HepG2 (cell line): Measurements from ENCODE around the gene LRRC28. TPM values are rescaled to one million over a fixed set of nuclear protein-coding genes. Genes with fewer than 3 reads are reported as not detected.
A peak's percentile ranks its signal among the peaks of the same experiment; 100 is the strongest.

ENCODE experiments used
- ATAC-seq: fragments of 200-7000 bp; cut with Tn5 transposase; 3 replicates; pipeline ENCODE4 v1.9.1; 2020; ENCODE audit warnings: mild to moderate bottlenecking, moderate library complexity
- BruUV-seq: library from RNA; stranded (reverse); fragments of 400-500 nt; replicated peaks from 2 replicates; lab custom pipeline; 2021; lab: Mats Ljungman, UMichigan
- CTCF ChIA-PET: fragments of 300-600 bp; formaldehyde crosslinking; extraction: SDS; loops from one replicate; lab custom pipeline; 2021; ENCODE audit warnings: low total read pairs, inconsistent platforms, low intra/inter-chr PET ratio; lab: Yijun Ruan, JAX
- POLR2A ChIA-PET: fragments of 350-600 bp; sonication (Branson Sonifier 250); formaldehyde crosslinking; loops from one replicate; lab custom pipeline; 2020; ENCODE audit warnings: antibody characterized with exemption, inconsistent platforms; lab: Yijun Ruan, JAX
- DNase-seq: peaks from one replicate; pipeline ENCODE4 v3.0.0-alpha.2; 2015; ENCODE audit warnings: low spot score
- FAIRE-seq: peaks from 3 replicates; lab custom pipeline; 2011; peaks lifted over from hg19 to GRCh38; lab: Jason Lieb, UNC
- H2AFZ ChIP-seq: one replicate; pipeline ENCODE4 v1.6.1; 2011; ENCODE audit warnings: low read length, inconsistent platforms
- H3K27ac ChIP-seq: fragments of 300-600 bp; 3 replicates; pipeline ENCODE4 v1.8.0; 2011; ENCODE audit warnings: mixed run types, mild to moderate bottlenecking, mixed read lengths, low read length, inconsistent platforms; ENCODE audit not compliant: insufficient read depth; ENCODE audit errors: extremely low read length
- H3K27me3 ChIP-seq, 2 experiments: fragments of 200-600 bp in 1 of 2; 2 replicates in 1 of 2; 3 replicates in 1 of 2; pipeline versions ENCODE4 v1.6.0 to v1.8.0; 2011; ENCODE audit warnings: low read length in 2 of 2, mild to moderate bottlenecking in 2 of 2, moderate library complexity in 2 of 2, inconsistent platforms in 1 of 2; ENCODE audit not compliant: insufficient read depth in 2 of 2, control insufficient read depth in 1 of 2
- H3K36me3 ChIP-seq, 2 experiments: fragments of 200-600 bp in 1 of 2; replicated peaks in 1 of 2; 2 replicates in 1 of 2; 3 replicates in 1 of 2; pipeline versions ENCODE4 v1.5.1 to v1.8.0; 2011; ENCODE audit warnings: low read length in 2 of 2, inconsistent platforms in 1 of 2; ENCODE audit not compliant: insufficient read depth in 2 of 2, control insufficient read depth in 1 of 2
- H3K4me1 ChIP-seq: 2 replicates; pipeline ENCODE4 v1.5.1; 2012; ENCODE audit warnings: low read length, inconsistent platforms; ENCODE audit not compliant: insufficient read depth
- H3K4me2 ChIP-seq: 2 replicates; pipeline ENCODE4 v1.6.0; 2011; ENCODE audit warnings: low read depth, low read length, inconsistent platforms
- H3K4me3 ChIP-seq, 3 experiments: fragments of 200-600 bp in 1 of 3; sonication (generic), shearing (Covaris generic) in 1 of 3; replicated peaks in 1 of 3; 2 replicates each; pipeline ENCODE4 v1.5.1; 2011 to 2016; ENCODE audit warnings: low read length in 3 of 3, inconsistent platforms in 2 of 3, low read depth in 2 of 3, mild to moderate bottlenecking in 2 of 3, control low read depth in 1 of 3, mixed read lengths in 1 of 3; ENCODE audit not compliant: insufficient read depth in 1 of 3
- H3K79me2 ChIP-seq: one replicate; pipeline ENCODE4 v1.6.1; 2011; ENCODE audit warnings: low read length, inconsistent platforms; ENCODE audit not compliant: insufficient read depth
- H3K9ac ChIP-seq: 2 replicates; pipeline ENCODE4 v1.6.0; 2011; ENCODE audit warnings: mild to moderate bottlenecking, low read depth, low read length, inconsistent platforms; ENCODE audit not compliant: insufficient read depth
- H3K9me3 ChIP-seq: 2 replicates; pipeline ENCODE4 v1.5.1; 2012; ENCODE audit warnings: mild to moderate bottlenecking, low read length
- H4K20me1 ChIP-seq: 2 replicates; pipeline ENCODE4 v1.6.0; 2011; ENCODE audit warnings: inconsistent platforms, mild to moderate bottlenecking, low read length, moderate library complexity; ENCODE audit not compliant: insufficient read depth
- DNMT3B ChIP-seq: conservative IDR thresholded peaks from 2 replicates; pipeline ENCODE4 v1.6.1; 2016; ENCODE audit warnings: missing biosample characterization, control low read depth
- GPN1 ChIP-seq: sonication (generic); formaldehyde crosslinking; IDR thresholded peaks from 2 replicates; pipeline ENCODE4 v1.5.1; 2020; ENCODE audit warnings: missing genetic modification reagents, borderline replicate concordance
- JUN ChIP-seq: sonication (generic); formaldehyde crosslinking; IDR thresholded peaks from 2 replicates; pipeline ENCODE4 v1.4.0; 2020; ENCODE audit warnings: mild to moderate bottlenecking, missing genetic modification reagents
- KAT8 ChIP-seq: IDR thresholded peaks from 2 replicates; pipeline ENCODE4 v1.6.1; 2016; ENCODE audit warnings: missing genetic modification reagents, missing compliant biosample characterization
- NFE2L2 ChIP-seq: fragments of 150-350 bp; IDR thresholded peaks from 2 replicates; pipeline ENCODE4 v1.6.1; 2014; ENCODE audit warnings: low read length
- NRL ChIP-seq: sonication (generic); formaldehyde crosslinking; IDR thresholded peaks from 2 replicates; pipeline ENCODE4 v1.5.0; 2020; ENCODE audit warnings: missing genetic modification reagents, mild to moderate bottlenecking, moderate library complexity, borderline replicate concordance
- RXRB ChIP-seq: IDR thresholded peaks from 2 replicates; pipeline ENCODE4 v1.6.1; 2016; ENCODE audit warnings: borderline replicate concordance, missing genetic modification reagents, missing compliant biosample characterization
- SKI ChIP-seq: fragments of 450-650 bp; IDR thresholded peaks from one replicate; pipeline ENCODE4 v1.6.1; 2018; ENCODE audit warnings: mild to moderate bottlenecking; ENCODE audit not compliant: partially characterized antibody
- TARDBP ChIP-seq: sonication (generic); formaldehyde crosslinking; IDR thresholded peaks from 2 replicates; pipeline ENCODE4 v1.8.0; 2022; ENCODE audit warnings: mild to moderate bottlenecking, missing genetic modification reagents
- ZBTB7B ChIP-seq: sonication (generic); formaldehyde crosslinking; IDR thresholded peaks from 2 replicates; pipeline ENCODE4 v1.4.0; 2020; ENCODE audit warnings: missing genetic modification reagents
- ZC3H4 ChIP-seq: sonication (generic); formaldehyde crosslinking; IDR thresholded peaks from 2 replicates; pipeline ENCODE4 v1.4.0; 2020; ENCODE audit warnings: missing genetic modification reagents, borderline replicate concordance
- ZMAT3 ChIP-seq: sonication (generic); formaldehyde crosslinking; conservative IDR thresholded peaks from 2 replicates; pipeline ENCODE4 v1.7.0; 2021; ENCODE audit warnings: missing genetic modification reagents
- ZNF20 ChIP-seq: sonication (generic); formaldehyde crosslinking; IDR thresholded peaks from 2 replicates; pipeline ENCODE4 v1.4.0; 2020; ENCODE audit warnings: mild to moderate bottlenecking, moderate library complexity, missing genetic modification reagents
- ZNF441 ChIP-seq: sonication (generic); formaldehyde crosslinking; IDR thresholded peaks from 2 replicates; pipeline ENCODE4 v1.7.0; 2021; ENCODE audit warnings: missing genetic modification reagents, borderline replicate concordance
- ZNF598 ChIP-seq: sonication (generic); formaldehyde crosslinking; IDR thresholded peaks from 2 replicates; pipeline ENCODE4 v1.5.1; 2020; ENCODE audit warnings: mild to moderate bottlenecking, missing genetic modification reagents, borderline replicate concordance
- in situ Hi-C: cut with HindIII; loops from 2 replicates; pipeline ENCODE4 v1.10.0; 2017; ENCODE audit warnings: low pct_unique_long_range_greater_than_20kb; ENCODE audit not compliant: extremely low pct_ligation_motif_present
- intact Hi-C: fragments of 100-400 bp; cut with micrococcal nuclease; formaldehyde crosslinking; loops from one replicate; pipeline ENCODE4 v1.10.0; 2022; ENCODE audit not compliant: unreplicated experiment
- polyA plus RNA-seq, 8 experiments: library from polyadenylated mRNA; depleted of rRNA in 3 of 8; stranded (reverse) in 7 of 8; unstranded in 1 of 8; fragments of >200 nt; fragmentation: Illumina TruSeq in 4 of 8; extraction: Trizol in 4 of 8; gene quantifications; 2 replicates each; pipeline versions ENCODE4 v1.2.1 to v1.2.3, GENCODE V29; 2011 to 2016; ENCODE audit warnings: low read depth in 4 of 8, missing spikeins in 1 of 8, mixed read lengths in 1 of 8; ENCODE audit not compliant: insufficient read depth in 1 of 8
- total RNA-seq, 5 experiments: library from RNA; depleted of rRNA; stranded (reverse); fragments of >200 nt; fragmentation: Illumina TruSeq; extraction: Trizol; gene quantifications; 2 replicates each; pipeline ENCODE4 v1.2.3, GENCODE V29; 2016; ENCODE audit warnings: low read depth in 1 of 5
- TF ChIP-seq, protein P1 (sequence below): IDR thresholded peaks from 2 replicates; pipeline ENCODE4 v1.6.1; 2016; ENCODE audit warnings: missing biosample characterization, missing genetic modification reagents, low read depth
- TF ChIP-seq, protein P2 (sequence below): IDR thresholded peaks from 2 replicates; pipeline ENCODE4 v1.6.1; 2012; ENCODE audit warnings: inconsistent platforms
- TF ChIP-seq, protein P3 (sequence below): sonication (generic); formaldehyde crosslinking; IDR thresholded peaks from 2 replicates; pipeline ENCODE4 v1.4.0; 2020; ENCODE audit warnings: missing genetic modification reagents
- TF ChIP-seq, protein P4 (sequence below): sonication (generic); formaldehyde crosslinking; IDR thresholded peaks from 2 replicates; pipeline ENCODE4 v1.4.0; 2020; ENCODE audit warnings: missing genetic modification reagents, borderline replicate concordance
- TF ChIP-seq, protein P5 (sequence below): sonication (generic); formaldehyde crosslinking; IDR thresholded peaks from 2 replicates; pipeline ENCODE4 v1.4.0; 2020; ENCODE audit warnings: missing genetic modification reagents

The LRRC28 gene
- total and polyA plus RNA-seq, 2 of the 13 experiments (the other 11 are each of a cell fraction or from before 2014, with no cell fraction given), result 17.5 to 21.3 TPM

DNA sequence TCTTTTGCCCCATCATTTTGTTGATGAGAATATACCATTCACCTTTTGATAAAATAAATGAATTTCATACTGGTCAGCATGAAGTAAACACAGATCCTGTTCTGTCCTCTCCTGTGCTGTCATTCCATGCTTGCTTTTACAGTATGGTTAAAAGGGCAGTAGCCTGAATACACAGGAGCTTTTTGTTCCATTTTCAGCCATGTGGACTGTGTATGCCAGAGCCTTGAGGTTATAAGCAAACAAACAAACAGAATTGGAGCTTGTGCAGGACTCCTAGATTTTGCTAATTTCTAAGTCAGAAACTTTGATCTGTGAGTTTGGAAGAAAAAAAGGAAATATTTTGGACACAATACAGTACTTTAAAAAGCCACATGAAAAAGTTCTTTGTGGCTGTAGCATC is 91.9 kb downstream of the LRRC28 start:
- POLR2A ChIA-PET, result no interaction called here
- peak; percentile 4 for FAIRE-seq
- TF ChIP-seq ZNF20 (CRISPR knock-in tag) (no peak), NRL (no peak), DNMT3B (CRISPR knock-in tag) (no peak), ZNF441 (CRISPR knock-in tag) (peak; percentile 50; the same call in 1 of the 2 replicates), JUN (no peak), NFE2L2 (no peak), ZBTB7B (CRISPR knock-in tag) (no peak), RXRB (CRISPR knock-in tag) (no peak; the same call in 1 of the 2 replicates), ZMAT3 (CRISPR knock-in tag) (no peak), GPN1 (no peak), ZC3H4 (CRISPR knock-in tag) (no peak), SKI (no peak), ZNF598 (CRISPR knock-in tag) (no peak), TARDBP (no peak), KAT8 (CRISPR knock-in tag) (0 out of 2 replicates have a peak, but pooled peaks have one; percentile 25)
- TF ChIP-seq, protein P1, sequence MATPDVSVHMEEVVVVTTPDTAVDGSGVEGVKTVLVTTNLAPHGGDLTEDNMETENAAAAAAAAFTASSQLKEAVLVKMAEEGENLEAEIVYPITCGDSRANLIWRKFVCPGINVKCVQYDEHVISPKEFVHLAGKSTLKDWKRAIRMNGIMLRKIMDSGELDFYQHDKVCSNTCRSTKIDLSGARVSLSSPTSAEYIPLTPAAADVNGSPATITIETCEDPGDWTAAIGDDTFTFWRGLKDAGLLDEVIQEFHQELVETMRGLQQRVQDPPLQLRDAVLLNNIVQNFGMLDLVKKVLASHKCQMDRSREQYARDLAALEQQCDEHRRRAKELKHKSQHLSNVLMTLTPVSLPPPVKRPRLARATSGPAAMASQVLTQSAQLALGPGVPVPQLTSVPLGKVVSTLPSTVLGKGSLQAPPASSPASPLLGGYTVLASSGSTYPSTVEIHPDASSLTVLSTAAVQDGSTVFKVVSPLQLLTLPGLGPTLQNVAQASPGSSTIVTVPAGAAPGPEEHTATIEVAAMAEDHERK (CRISPR knock-in tag), result no peak
- TF ChIP-seq, protein P2, sequence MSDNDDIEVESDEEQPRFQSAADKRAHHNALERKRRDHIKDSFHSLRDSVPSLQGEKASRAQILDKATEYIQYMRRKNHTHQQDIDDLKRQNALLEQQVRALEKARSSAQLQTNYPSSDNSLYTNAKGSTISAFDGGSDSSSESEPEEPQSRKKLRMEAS, result peak; percentile 37; the same call in 1 of the 2 replicates
- TF ChIP-seq, protein P3, sequence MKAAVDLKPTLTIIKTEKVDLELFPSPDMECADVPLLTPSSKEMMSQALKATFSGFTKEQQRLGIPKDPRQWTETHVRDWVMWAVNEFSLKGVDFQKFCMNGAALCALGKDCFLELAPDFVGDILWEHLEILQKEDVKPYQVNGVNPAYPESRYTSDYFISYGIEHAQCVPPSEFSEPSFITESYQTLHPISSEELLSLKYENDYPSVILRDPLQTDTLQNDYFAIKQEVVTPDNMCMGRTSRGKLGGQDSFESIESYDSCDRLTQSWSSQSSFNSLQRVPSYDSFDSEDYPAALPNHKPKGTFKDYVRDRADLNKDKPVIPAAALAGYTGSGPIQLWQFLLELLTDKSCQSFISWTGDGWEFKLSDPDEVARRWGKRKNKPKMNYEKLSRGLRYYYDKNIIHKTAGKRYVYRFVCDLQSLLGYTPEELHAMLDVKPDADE (CRISPR knock-in tag), result no peak
- TF ChIP-seq, protein P4, sequence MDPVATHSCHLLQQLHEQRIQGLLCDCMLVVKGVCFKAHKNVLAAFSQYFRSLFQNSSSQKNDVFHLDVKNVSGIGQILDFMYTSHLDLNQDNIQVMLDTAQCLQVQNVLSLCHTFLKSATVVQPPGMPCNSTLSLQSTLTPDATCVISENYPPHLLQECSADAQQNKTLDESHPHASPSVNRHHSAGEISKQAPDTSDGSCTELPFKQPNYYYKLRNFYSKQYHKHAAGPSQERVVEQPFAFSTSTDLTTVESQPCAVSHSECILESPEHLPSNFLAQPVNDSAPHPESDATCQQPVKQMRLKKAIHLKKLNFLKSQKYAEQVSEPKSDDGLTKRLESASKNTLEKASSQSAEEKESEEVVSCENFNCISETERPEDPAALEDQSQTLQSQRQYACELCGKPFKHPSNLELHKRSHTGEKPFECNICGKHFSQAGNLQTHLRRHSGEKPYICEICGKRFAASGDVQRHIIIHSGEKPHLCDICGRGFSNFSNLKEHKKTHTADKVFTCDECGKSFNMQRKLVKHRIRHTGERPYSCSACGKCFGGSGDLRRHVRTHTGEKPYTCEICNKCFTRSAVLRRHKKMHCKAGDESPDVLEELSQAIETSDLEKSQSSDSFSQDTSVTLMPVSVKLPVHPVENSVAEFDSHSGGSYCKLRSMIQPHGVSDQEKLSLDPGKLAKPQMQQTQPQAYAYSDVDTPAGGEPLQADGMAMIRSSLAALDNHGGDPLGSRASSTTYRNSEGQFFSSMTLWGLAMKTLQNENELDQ (CRISPR knock-in tag), result no peak
- TF ChIP-seq, protein P5, sequence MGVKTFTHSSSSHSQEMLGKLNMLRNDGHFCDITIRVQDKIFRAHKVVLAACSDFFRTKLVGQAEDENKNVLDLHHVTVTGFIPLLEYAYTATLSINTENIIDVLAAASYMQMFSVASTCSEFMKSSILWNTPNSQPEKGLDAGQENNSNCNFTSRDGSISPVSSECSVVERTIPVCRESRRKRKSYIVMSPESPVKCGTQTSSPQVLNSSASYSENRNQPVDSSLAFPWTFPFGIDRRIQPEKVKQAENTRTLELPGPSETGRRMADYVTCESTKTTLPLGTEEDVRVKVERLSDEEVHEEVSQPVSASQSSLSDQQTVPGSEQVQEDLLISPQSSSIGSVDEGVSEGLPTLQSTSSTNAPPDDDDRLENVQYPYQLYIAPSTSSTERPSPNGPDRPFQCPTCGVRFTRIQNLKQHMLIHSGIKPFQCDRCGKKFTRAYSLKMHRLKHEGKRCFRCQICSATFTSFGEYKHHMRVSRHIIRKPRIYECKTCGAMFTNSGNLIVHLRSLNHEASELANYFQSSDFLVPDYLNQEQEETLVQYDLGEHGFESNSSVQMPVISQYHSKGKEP (CRISPR knock-in tag), result no peak

More for the DNA sequence above, 91.9 kb downstream of the LRRC28 start:
- Histone ChIP-seq H4K20me1 (no peaks in the 10 kb centered on the region), H3K79me2 (no peaks in the 10 kb centered on the region), H2AFZ (no peak overlapping the region), H3K9me3 (no peaks in the 10 kb centered on the region), H3K27me3 (no peaks in the 10 kb centered on the region), H3K36me3 (no peaks in the 10 kb centered on the region), H3K27ac (peak overlapping the region; percentile 15), H3K9ac (no peak overlapping the region), H3K4me2 (peak overlapping the region; percentile 26; the same call in 1 of the 2 replicates), H3K4me1 (peaks cover 48% of the 10 kb centered on the region), H3K4me3 (no peak overlapping the region)
- peak; percentile 95 for ATAC-seq
- no TSS peak for BruUV-seq
- in situ Hi-C loops (no loop called here), intact Hi-C loops (loop anchor here (5.0 kb wide), 1 partner anchor 56 kb away; no protein-coding TSS in a partner anchor)
- CTCF ChIA-PET, result no interaction called here
- peak; percentile 65 for DNase-seq
